Measurements from ENCODE around the gene CERS4.
"Not testable (repeated sequence)": the region's sequence is repeated elsewhere in the genome, so short reads cannot be mapped to it uniquely, and the experiment has no call there.

The CERS4 gene

DNA sequence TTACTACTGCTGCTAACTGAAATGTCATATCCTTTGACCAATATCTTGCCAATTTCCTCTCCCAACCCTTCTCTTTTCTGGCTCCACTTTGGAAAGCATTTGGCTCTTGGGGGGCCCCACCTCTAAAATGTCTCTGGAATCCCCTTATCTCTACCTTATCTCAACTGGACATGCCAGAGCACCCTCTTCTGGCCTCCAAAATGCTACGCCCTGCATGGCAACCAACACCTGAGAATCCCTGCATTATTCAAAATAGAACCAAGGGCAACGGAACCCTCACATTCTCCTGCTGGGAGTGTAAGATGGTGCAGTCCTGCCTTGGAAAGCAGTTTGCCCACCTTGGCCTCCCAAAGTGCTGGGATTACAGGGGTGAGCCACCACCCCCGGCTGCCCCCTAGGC, 35.3 kb downstream of the CERS4 start:
- H3K27me3 ChIP-seq (ENCODE audit: control insufficient read depth in 1 of 2, insufficient read depth in 2 of 2, low read length in 2 of 2): no peaks in the 10 kb centered on the region
- peaks cover 4 to 9% of the 10 kb centered on the region in 2 donors for H3K9me3 ChIP-seq (ENCODE audit: control insufficient read depth in 2 of 2, low read length in 2 of 2)
- H3K36me3 ChIP-seq (ENCODE audit: control insufficient read depth in 2 of 2, insufficient read depth in 2 of 2, low read length in 2 of 2): peaks cover 0 to 2% of the 10 kb centered on the region in 2 donors
- H3K9ac ChIP-seq (ENCODE audit: low read length in 2 of 2): no peak overlapping the region
- no peak overlapping the region for H3K4me3 ChIP-seq (ENCODE audit: low read length in 2 of 2)
- no peak overlapping the region for H3K27ac ChIP-seq (ENCODE audit: low read length)
- H3K4me1 ChIP-seq (ENCODE audit: control insufficient read depth, insufficient read depth, low read length): peaks cover 11% of the 10 kb centered on the region

DNA sequence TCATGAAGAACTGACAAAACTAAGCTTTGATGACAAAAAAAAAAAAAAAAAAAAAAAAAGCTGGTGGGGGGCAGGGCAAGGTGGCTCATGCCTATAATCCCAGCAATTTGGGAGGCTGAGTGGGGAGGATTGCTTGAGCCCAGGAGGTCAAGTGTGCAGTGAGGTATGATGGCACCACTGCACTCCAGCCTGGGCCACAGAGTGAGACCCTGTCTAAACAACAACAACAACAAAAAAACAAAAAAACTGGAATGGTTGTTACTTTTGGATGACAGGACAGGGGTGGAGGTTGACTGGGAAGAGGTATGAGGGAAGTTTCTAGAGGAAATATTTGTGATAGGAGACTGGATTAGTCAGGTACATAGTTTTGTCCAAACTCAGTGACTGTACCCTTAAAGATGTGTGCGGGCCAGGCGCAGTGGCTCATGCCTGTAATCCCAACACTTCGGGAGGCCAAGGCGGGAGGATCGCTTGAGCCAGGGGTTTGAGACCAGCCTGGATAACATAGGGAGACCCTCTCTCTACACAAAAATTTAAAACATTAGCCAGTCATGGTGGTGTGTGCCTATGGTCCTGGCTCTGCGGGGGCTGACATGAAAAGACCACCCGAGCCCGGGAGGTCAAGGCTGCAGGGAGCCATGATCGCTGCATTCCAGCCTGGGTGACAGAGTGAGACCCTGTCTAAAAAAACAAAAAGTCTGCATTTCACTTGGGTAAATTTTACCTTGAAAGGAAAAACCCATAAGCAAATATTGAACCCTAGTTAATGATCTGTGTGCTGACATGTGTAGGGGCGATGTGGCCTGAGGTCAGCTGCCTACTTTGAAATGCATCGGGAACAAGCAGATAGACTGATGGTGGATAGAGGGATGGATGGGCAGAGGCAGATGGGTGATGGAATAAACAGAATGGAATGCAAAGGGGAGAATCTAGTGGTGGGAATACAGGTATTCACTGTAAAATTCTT, 37.0 kb downstream of the CERS4 start:
- Histone ChIP-seq H3K4me1 (ENCODE audit: control insufficient read depth, insufficient read depth, low read length) (peaks cover 5% of the 10 kb centered on the region), H3K27me3 (ENCODE audit: control insufficient read depth in 1 of 2, insufficient read depth in 2 of 2, low read length in 2 of 2) (no peaks in the 10 kb centered on the region), H3K4me3 (ENCODE audit: low read length in 2 of 2) (no peak overlapping the region), H3K36me3 (ENCODE audit: control insufficient read depth in 2 of 2, insufficient read depth in 2 of 2, low read length in 2 of 2) (peaks cover 0 to 2% of the 10 kb centered on the region in 2 donors), H3K27ac (ENCODE audit: low read length) (no peak overlapping the region), H3K9ac (ENCODE audit: low read length in 2 of 2) (no peak overlapping the region), H3K9me3 (ENCODE audit: control insufficient read depth in 2 of 2, low read length in 2 of 2) (peaks cover 4 to 5% of the 10 kb centered on the region in 2 donors)

DNA sequence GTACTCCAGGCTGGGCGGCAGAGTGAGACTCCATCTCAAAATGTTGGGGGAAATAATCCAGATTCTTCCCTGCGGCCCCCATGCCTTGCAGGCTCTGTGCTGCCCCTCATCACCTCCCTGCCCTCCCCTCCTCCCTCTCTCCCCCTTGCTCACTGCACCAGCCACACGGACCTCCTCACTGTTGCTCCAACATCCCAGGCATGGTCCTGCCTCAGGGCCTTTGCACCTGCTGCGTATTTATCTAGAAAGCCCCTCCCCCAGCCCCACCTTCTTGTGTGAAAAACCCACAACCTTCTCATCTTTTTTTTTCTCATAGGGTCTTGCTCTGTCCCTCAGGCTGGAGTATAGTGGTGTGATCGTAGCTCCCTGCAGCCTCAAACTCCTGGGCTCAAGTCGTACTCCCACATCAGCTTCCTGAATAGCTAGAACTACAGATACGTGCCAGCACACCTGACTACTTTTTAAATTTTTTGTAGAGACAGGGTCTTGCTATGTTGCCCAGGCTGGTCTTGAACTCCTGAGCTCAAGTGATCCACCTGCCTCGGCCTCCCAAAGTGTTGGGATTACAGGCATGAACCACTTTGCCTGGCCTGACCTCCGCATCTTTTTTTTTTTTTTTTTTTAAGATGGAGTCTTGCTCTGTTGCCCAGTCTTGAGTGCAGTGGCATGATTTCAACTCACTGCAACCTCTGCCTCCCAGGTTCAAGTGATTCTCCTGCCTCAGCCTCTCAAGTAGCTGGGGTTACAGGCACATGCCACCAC, 38.1 kb downstream of the CERS4 start:
- not testable (repeated sequence) for H3K4me1 ChIP-seq (ENCODE audit: control insufficient read depth, insufficient read depth, low read length); H3K27ac ChIP-seq (ENCODE audit: low read length); H3K36me3 ChIP-seq (ENCODE audit: control insufficient read depth in 2 of 2, insufficient read depth in 2 of 2, low read length in 2 of 2); H3K4me3 ChIP-seq (ENCODE audit: low read length in 2 of 2); H3K9me3 ChIP-seq (ENCODE audit: control insufficient read depth in 2 of 2, low read length in 2 of 2); H3K27me3 ChIP-seq (ENCODE audit: control insufficient read depth in 1 of 2, insufficient read depth in 2 of 2, low read length in 2 of 2); H3K9ac ChIP-seq (ENCODE audit: low read length in 2 of 2)

DNA sequence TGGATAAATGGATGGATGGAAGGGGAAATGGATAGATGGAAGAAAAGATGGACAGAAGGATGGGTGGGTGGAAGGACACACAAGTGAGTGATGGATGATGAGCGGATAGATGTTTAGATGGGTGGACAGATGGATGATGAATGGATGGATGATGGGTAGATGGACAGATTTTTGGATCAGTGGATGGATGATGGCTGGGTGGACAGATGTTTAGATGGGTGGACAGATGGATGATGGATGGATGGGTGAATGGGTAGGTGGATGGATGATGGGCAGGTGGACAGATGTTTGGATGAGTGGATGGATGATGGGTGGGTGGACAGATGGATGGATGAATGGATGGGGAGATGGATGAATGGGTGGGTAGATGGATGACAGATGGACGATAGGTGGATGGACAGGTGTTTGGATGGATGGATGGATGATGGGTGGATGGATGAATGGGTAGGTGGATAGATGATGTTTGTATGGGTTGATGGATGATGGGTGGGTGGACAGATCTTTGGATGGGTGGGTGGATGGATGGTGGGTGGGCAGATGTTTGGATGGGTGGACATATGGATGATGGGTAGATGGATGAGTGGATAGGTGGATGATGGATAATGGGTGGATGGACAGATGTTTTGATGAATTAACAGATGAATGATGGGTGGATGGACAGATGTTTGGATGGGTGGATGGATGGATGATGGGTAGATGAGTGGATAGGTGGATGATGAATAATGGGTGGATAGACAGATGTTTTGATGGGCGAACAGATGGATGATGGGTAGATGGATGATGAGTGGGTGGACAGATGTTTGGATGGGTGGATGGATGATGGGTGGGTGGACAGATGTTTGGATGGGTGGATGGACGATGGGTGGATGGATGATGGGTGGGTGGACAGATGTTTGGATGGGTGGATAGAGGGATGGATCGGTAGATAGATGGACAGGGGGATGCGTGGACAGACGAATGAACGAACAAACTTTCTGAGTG, 39.5 kb downstream of the CERS4 start:
- Histone ChIP-seq H3K9me3 (ENCODE audit: control insufficient read depth in 2 of 2, low read length in 2 of 2) (no peaks in the 10 kb centered on the region), H3K27me3 (ENCODE audit: control insufficient read depth in 1 of 2, insufficient read depth in 2 of 2, low read length in 2 of 2) (no peaks in the 10 kb centered on the region), H3K4me3 (ENCODE audit: low read length in 2 of 2) (no peak overlapping the region), H3K4me1 (ENCODE audit: control insufficient read depth, insufficient read depth, low read length) (peaks cover 8% of the 10 kb centered on the region), H3K9ac (ENCODE audit: low read length in 2 of 2) (no peak overlapping the region), H3K27ac (ENCODE audit: low read length) (no peak overlapping the region), H3K36me3 (ENCODE audit: control insufficient read depth in 2 of 2, insufficient read depth in 2 of 2, low read length in 2 of 2) (peaks cover 0 to 2% of the 10 kb centered on the region in 2 donors)

DNA sequence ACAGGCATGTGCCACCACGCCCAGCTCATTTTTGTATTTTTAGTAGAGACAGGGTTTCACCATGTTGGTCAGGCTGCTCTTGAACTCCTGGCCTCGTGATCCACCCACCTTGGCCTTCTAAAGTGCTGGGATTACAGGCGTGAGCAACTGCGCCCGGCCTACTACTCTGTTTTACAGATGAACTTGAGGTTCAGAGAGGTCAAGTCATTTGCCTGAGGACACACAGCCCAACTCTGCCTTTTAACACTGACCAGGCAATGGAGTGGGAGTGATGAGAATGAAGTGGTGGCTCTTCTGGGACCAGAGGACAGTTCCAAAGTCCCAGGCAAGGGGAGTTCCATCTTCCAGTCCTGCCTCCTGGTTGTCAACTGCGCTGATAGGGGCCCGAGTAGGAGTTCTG, 41.4 kb downstream of the CERS4 start:
- peak overlapping the region; percentile 64 for H3K27ac ChIP-seq (ENCODE audit: low read length)

DNA sequence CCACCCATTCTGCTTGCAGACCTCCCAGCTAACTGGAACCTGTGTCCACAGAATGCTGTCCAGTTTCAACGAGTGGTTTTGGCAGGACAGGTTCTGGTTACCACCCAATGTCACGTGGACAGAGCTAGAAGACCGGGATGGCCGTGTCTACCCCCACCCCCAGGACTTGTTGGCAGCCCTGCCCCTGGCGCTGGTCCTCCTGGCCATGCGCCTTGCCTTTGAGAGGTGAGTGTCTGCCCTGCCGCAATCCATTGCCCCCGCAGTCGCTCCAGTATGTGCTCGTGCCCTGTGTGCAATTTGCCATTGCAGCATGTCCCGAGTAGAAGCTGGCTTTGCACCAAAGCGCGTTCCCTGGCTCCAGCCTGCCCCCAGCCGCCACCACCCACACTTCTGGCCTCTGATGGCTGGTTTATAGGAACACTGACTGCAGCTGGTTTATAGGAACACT, 41.9 kb downstream of the CERS4 start:
- H3K9ac ChIP-seq (ENCODE audit: low read length in 2 of 2): no peak overlapping the region
- peaks cover 5 to 6% of the 10 kb centered on the region in 2 donors for H3K36me3 ChIP-seq (ENCODE audit: control insufficient read depth in 2 of 2, insufficient read depth in 2 of 2, low read length in 2 of 2)
- no peaks in the 10 kb centered on the region for H3K27me3 ChIP-seq (ENCODE audit: control insufficient read depth in 1 of 2, insufficient read depth in 2 of 2, low read length in 2 of 2)

More for the DNA sequence above, 41.4 kb downstream of the CERS4 start:
- Histone ChIP-seq H3K36me3 (ENCODE audit: control insufficient read depth in 2 of 2, insufficient read depth in 2 of 2, low read length in 2 of 2) (peaks cover 2 to 3% of the 10 kb centered on the region in 2 donors), H3K4me1 (ENCODE audit: control insufficient read depth, insufficient read depth, low read length) (peaks cover 8% of the 10 kb centered on the region), H3K27me3 (ENCODE audit: control insufficient read depth in 1 of 2, insufficient read depth in 2 of 2, low read length in 2 of 2) (no peaks in the 10 kb centered on the region), H3K9me3 (ENCODE audit: control insufficient read depth in 2 of 2, low read length in 2 of 2) (no peaks in the 10 kb centered on the region), H3K9ac (ENCODE audit: low read length in 2 of 2) (no peak overlapping the region), H3K4me3 (ENCODE audit: low read length in 2 of 2) (peak overlapping the region in 1 of 2 donors; percentile 22)

DNA sequence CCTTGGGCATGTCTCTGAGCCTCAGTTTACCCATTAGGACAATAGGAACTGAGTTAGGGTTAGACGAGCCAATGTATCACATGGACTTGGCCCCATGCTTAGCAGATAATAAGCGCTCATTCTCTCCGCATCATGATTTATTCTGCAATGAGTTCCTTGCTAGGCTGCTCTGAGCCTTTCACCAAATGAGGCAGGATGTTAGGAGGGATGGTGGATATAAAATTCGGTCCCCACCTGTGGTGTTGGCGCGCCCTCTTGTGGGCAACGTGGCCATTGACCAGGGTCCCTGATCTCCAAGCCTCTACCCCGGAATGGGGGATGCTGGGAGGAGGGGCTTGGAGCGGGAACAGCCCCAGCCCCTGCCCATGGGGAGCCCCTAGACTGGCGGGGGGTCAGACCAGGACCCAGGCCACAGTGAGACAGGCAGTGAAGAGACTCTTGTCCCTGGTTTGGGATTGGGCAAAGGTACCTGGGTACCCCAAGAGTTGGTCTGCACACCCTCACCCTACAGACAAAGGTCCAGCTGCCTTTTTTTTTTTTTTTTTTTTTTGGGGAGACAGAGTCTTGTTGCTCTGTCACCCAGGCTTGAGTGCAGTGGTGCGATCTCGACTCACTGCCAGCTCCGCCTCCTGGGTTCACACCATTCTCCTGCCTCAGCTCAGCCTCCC, 43.9 kb downstream of the CERS4 start:
- peaks cover 16 to 26% of the 10 kb centered on the region in 2 donors for H3K36me3 ChIP-seq (ENCODE audit: control insufficient read depth in 2 of 2, insufficient read depth in 2 of 2, low read length in 2 of 2)
- no peak overlapping the region for H3K27ac ChIP-seq (ENCODE audit: low read length)
- H3K9ac ChIP-seq (ENCODE audit: low read length in 2 of 2): no peak overlapping the region

More for the DNA sequence above, 41.9 kb downstream of the CERS4 start:
- H3K4me1 ChIP-seq (ENCODE audit: control insufficient read depth, insufficient read depth, low read length): peaks cover 8% of the 10 kb centered on the region
- H3K9me3 ChIP-seq (ENCODE audit: control insufficient read depth in 2 of 2, low read length in 2 of 2): no peaks in the 10 kb centered on the region
- peak overlapping the region in 1 of 2 donors; percentile 22 for H3K4me3 ChIP-seq (ENCODE audit: low read length in 2 of 2)
- H3K27ac ChIP-seq (ENCODE audit: low read length): peak overlapping the region; percentile 64

DNA sequence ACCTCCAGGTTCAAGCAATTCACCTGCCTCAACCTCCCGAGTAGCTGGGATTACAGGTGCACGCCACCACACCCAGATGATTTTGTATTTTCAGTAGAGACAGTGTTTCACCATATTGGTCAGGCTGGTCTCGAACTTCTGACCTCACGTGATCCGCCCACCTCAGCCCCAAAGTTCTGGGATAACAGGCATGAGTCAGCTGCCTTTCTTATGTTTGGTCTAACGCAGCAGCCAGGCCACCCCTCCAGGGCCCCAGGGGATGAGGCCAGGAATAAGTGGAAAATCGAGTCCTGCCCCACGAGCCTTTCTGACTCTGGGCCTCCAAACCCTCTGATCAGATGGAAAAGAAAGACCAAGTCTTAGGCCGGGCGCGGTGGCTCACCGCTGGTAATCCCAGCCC, 44.5 kb downstream of the CERS4 start:
- Histone ChIP-seq H3K4me1 (ENCODE audit: control insufficient read depth, insufficient read depth, low read length) (peaks cover 8% of the 10 kb centered on the region), H3K9ac (ENCODE audit: low read length in 2 of 2) (no peak overlapping the region), H3K36me3 (ENCODE audit: control insufficient read depth in 2 of 2, insufficient read depth in 2 of 2, low read length in 2 of 2) (peaks cover 16 to 24% of the 10 kb centered on the region in 2 donors), H3K27ac (ENCODE audit: low read length) (no peak overlapping the region), H3K27me3 (ENCODE audit: control insufficient read depth in 1 of 2, insufficient read depth in 2 of 2, low read length in 2 of 2) (no peaks in the 10 kb centered on the region), H3K9me3 (ENCODE audit: control insufficient read depth in 2 of 2, low read length in 2 of 2) (no peaks in the 10 kb centered on the region), H3K4me3 (ENCODE audit: low read length in 2 of 2) (no peak overlapping the region)

More for the DNA sequence above, 43.9 kb downstream of the CERS4 start:
- Histone ChIP-seq H3K4me3 (ENCODE audit: low read length in 2 of 2) (no peak overlapping the region), H3K9me3 (ENCODE audit: control insufficient read depth in 2 of 2, low read length in 2 of 2) (no peaks in the 10 kb centered on the region), H3K4me1 (ENCODE audit: control insufficient read depth, insufficient read depth, low read length) (peaks cover 8% of the 10 kb centered on the region), H3K27me3 (ENCODE audit: control insufficient read depth in 1 of 2, insufficient read depth in 2 of 2, low read length in 2 of 2) (no peaks in the 10 kb centered on the region)

DNA sequence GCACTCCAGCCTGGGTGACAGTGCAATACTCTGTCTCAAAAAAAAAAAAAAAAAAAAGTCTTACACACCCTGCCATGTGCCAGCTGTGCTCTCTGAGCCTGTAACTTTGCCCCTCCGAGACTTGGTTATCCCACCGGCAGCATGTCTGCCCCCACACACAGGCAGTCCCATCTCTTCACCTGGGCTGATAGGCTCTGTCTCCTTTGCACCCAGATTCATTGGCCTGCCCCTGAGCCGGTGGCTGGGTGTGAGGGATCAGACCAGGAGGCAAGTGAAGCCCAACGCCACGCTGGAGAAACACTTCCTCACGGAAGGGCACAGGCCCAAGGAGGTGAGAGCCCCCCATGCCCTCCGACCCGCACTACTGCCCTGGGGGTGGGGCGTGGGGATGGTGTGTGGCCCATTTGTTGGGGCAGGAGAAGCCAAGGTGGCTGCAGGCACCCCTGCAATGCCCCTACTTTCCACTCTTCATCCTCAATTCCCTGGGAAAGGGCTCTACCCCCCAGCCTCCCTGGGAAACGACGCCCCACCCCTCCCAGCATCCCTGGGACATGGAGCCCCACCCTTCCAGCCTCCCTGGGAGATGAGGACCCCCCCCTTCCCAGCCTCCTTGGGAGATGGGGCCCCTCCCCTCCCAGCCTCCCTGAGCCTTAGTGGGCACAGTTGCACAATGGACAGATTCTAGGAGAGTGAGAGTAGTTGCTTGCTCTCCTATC, 45.3 kb downstream of the CERS4 start:
- Histone ChIP-seq H3K27ac (ENCODE audit: low read length) (no peak overlapping the region), H3K4me1 (ENCODE audit: control insufficient read depth, insufficient read depth, low read length) (peaks cover 8% of the 10 kb centered on the region), H3K4me3 (ENCODE audit: low read length in 2 of 2) (no peak overlapping the region), H3K9ac (ENCODE audit: low read length in 2 of 2) (no peak overlapping the region), H3K9me3 (ENCODE audit: control insufficient read depth in 2 of 2, low read length in 2 of 2) (no peaks in the 10 kb centered on the region), H3K27me3 (ENCODE audit: control insufficient read depth in 1 of 2, insufficient read depth in 2 of 2, low read length in 2 of 2) (no peaks in the 10 kb centered on the region), H3K36me3 (ENCODE audit: control insufficient read depth in 2 of 2, insufficient read depth in 2 of 2, low read length in 2 of 2) (peaks cover 16 to 24% of the 10 kb centered on the region in 2 donors)

Data from stomach smooth muscle (tissue), 2 donors.